Measurements from ENCODE around the gene WNT2.
"Not testable (repeated sequence)": the region's sequence is repeated elsewhere in the genome, so short reads cannot be mapped to it uniquely, and the experiment has no call there.

Gene WNT2

DNA sequence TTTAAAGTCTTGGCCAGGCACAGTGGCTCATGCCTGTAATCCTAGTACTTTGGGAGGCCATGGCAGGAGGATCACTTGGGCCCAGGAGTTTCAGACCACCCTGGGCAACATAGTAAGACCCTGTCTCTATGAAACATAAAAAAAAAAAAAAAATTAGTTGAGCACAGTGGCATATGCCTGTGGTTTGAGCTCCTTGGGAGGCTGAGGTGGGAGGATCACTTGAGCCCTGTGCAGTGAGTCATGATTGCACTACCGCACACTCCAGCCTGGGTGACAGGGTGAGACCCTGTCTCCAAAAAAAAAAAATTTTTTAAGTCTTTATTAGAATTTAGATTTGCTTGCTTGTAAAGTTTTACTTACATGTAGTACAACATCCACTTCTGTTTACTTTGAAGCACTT lies 14.0 kb downstream of the WNT2 start:
- no peak for DNase-seq (ENCODE audit: low read depth)

DNA sequence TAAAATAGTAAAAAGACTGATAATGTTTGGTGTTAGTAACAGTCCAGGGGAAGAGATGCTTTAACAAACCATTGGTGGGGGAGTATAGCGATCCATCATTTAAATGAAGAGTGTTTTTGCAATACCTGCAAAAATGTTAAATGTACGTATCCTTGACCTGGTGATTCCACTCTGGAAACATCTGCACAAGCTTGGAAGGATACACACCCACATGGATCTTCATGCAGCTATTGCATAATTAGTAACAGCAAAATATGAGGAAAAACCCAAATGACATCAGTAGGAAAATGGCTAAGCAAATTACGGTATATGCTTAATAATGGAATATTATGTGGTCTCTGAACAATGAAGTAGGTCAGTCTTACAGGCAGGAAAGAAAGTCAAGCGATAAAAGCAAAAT lies 20.5 kb downstream of the WNT2 start:
- DNase-seq (ENCODE audit: low read depth), result no peak

DNA sequence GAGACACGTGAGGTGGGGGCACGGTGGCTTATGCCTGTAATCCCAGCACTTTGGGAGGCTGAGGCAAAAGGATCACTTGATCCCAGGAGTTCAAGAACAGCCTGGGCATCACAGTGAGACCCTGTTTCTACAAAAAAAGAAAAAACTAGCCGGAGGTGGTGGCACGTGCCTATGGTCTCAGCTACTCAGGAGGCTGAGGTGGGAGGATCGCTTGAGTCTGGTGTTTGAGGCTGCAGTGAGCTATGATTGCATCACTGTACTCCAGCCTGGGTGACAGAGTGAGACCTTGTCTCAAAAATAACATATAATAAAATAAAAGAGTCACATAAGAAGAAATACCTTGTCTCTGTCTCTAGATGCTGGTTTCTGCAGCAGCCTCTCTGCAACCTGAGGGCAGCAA lies 22.4 kb downstream of the WNT2 start:
- DNase-seq (ENCODE audit: low read depth), result not testable (repeated sequence)

DNA sequence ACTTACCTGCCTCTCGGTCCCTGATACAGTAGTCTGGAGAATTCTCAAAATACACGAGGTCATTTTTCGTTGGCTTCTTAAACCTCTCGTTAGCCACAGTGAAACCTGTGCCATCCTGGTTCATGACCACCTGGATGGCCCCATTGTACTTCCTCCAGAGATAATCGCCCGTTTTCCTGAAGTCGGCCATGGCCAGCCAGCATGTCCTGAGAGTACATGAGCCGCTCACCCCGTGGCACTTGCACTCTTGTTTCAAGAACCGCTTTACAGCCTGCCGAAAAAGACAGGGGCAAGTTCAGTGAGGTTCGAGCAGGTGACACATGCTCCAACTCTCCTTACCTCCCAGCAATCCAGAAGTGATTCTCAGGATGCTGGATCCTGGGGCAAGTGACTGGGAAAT lies 25.3 kb downstream of the WNT2 start:
- DNase-seq (ENCODE audit: low read depth), result no peak

DNA sequence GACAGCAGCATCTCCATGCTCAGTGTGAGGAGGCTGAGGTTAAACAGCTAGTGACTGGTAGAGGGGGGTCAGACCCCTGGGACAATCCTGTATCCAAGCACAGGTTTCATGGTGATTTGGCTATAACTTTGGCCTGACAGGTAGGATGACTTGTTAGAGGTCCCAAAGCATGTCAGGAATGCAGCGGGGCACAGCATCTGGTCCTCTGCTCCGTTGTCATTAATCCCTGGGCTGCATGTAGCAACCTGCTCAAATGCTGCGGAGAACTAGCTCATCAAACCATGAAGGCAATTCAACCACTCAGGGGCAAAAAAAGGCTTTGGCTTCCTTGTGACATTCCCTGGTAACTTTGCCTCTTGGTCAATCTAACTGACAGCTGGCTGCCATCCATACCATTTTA lies 26.8 kb downstream of the WNT2 start:
- no peak for DNase-seq (ENCODE audit: low read depth)

DNA sequence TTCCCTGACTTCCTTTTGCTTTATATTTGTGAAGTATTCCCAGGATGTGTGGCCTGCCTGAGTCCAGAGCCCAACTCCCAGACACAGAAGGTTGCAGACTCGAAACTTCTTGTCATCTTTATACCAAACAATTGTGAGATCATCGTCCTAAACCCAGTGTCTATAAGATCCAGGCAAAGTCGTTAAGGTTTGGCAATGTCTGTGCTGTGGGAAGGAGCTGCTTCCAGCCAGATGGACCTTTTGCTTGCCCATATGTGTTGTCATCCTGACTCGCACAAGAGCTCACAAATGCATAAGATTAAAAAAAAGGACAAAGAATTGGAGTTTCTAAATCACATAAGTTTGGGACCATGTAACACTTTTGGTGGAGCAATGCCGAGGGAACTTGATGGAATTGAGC lies 37.0 kb downstream of the WNT2 start:
- DNase-seq (ENCODE audit: low read depth), result no peak

DNA sequence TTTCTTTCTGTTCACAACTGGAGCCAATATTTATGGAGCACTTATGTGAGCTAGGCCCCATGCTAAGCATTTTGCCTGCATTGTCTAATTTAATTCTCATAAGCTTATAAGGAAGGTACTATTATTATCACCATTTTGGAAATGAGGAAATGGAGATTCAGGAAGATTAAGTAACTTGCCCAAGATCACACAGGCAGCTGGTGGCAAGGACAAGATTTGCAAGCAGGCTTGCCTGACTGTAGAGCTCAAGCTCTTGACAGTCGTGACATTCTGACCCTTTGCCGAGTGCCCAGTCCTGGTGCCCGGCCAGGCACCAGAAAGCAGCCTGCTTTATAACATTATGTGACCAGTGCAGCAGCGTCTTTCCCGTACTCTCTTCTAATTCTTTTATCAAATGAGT lies 38.2 kb downstream of the WNT2 start:
- DNase-seq (ENCODE audit: low read depth), result no peak

DNA sequence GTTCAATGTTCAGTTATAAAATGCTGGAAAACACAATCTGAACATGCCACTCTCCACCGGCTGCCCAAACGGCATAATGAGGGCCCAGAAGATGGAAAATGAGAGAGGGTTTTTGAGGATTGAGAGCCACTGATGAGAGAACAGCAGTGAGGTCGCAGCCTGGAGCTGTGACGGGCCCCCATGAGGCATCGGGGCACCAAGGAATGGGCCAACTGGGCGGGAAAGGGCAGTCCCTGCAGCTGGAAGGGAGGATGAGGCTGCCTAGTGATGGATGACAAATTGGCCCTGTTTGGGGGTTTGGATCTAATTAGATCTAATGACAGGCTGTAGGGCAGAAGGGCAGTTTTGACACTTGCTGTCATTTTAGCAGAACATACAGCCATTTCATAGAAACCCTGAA lies 39.1 kb downstream of the WNT2 start:
- DNase-seq (ENCODE audit: low read depth), result no peak

DNA sequence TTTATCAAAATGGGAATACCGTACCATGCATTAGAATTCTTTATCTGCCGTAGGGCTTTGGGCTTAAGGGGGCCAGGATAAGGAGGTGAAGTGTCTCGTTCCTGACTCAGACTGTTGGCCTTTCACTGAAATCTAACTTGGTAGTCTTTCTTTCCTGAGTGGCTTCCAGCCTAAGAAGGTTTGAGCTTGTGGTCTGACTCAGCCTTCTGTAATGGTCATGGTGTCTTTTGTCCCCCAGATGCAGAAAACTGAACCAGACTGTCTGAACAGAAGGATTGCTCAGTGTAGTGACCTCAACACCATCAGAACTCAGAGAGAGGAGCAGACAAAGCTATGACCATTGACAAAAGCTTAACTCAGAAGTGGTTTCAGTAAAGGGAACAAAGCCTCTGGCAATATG lies 39.5 kb downstream of the WNT2 start:
- DNase-seq (ENCODE audit: low read depth), result no peak

DNA sequence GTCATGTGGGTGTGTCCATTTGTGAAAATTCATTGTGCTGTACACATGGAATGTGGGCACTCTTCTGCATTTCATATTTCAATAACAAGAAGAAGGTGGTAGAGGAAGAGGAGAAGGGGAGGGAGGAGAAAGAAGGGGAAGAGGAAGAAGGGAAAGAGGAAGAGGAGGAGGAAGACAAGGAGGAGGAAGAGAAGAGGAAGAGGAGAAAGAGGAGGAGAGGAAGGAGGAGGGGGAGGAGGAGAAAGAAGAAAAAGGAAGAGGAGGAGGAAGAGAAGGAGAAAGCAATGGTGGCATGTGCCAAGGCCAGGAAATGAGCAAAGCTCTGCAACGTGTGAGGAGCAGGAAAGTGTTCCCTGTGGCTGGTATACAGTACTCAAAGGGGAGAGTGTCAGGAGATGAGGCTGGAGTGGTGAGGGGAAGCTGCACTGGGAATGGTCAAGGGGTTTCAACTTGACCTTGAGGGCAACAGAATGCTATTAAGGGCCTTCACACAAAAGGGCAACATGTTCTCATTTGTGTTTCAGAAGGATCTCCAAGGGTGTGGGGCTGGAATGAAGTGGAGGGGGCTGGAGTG lies 40.5 kb downstream of the WNT2 start:
- no peak for DNase-seq (ENCODE audit: low read depth)

DNA sequence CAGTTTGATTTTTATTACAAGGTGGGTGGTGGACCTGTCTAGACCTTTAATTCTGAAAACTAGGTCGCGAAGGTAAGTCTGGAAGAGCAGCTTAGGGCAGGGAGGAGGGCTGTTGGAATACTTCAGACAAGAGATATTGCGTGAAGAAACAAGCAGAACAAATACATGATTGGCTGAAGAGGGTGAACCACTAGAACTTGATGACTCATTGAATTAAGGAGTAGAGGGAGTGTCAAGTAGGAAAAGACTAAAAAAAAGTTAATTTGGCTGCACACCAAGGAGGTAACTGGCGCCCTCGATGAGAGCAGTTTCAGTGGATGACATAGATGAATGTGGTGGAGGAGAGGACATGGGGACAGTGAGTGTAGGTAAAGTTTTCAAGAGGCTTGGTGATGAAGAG lies 41.3 kb downstream of the WNT2 start:
- no peak for DNase-seq (ENCODE audit: low read depth)

DNA sequence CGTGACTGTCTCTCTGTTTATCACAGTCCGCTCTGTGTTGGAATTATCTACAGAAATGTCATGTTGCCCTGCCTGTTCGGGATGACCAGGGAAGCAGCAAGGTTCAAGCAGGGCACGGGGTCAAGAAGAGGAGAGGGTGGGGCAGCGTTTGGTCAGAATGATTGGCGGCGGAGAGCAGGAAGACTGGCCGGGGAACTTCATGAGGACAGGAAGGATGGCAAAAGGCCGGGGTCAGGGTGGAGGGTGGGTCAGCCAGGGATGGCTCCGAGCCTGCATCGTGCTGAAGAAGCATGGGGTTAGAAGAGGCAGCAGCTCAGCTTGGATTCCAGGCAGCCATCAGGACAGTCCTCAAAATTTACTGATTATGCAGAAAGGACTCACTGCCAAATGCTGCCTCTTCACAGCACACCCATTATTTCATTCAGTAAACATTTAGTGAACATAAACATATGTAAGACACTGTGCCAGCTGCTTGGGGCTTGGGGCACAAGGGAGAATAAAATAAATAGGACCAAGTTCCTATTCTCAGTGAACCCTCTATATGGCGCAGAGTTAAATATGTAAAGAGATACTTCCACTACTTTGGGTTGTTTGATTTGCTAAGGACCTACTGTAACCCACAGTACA lies 42.8 kb downstream of the WNT2 start:
- no peak for DNase-seq (ENCODE audit: low read depth)

DNA sequence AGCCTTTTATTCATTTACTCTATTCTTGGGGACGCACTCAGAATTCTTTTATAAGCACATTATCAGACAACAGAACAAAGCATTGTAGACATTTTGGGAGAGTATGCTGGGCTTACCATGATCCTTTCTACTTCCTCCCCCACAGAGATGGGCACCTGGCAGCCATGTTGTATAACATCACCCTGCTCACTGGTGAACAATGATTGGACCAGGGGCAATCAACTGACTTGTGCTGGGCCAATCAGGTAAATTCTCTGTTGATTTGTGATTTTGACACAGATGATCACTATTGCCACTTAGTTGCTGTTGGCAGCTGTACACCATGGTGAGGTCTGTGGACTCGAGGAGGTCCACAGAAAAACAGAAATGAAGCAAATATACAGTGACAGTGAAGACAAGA lies 43.7 kb downstream of the WNT2 start:
- DNase-seq (ENCODE audit: low read depth), result no peak

DNA sequence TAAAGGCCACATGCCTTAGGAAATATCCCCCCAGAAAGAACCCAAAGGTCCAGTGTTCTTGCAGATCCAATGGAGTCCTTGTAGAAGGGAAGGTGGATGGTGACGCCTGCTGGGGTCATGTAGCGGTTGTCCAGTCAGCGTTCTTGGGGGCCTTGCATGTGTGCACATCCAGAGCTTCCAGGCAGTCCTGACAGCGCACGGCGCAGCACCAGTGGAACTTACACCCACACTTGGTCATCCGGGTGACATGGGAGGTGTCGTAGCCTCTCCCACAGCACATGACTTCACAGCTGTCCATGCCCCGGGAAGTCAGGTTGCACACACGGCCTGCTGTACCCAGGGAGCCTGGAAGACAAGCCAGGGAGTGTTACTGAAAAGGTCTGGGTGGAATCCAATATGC lies 44.8 kb downstream of the WNT2 start:
- DNase-seq (ENCODE audit: low read depth), result no peak

DNA sequence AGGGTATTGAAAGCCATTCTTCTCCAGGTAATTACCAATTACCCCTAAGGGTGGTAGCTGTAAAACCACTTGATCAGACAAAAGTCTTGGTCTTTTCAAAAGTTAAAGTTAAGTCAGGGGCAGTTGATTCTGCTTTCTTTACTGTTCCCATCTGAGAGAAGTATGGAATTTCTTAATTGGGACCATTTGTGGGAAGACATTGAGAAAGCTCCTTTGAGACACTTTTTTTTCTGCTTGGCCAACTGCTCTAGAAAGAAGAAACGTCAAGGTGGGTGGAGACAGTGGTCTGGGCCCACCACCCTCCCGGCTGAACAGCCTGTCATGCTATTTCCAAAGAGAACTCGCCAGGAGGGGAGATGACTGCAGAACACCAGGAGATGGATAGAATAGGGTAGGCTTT lies 45.3 kb downstream of the WNT2 start:
- DNase-seq (ENCODE audit: low read depth), result no peak

DNA sequence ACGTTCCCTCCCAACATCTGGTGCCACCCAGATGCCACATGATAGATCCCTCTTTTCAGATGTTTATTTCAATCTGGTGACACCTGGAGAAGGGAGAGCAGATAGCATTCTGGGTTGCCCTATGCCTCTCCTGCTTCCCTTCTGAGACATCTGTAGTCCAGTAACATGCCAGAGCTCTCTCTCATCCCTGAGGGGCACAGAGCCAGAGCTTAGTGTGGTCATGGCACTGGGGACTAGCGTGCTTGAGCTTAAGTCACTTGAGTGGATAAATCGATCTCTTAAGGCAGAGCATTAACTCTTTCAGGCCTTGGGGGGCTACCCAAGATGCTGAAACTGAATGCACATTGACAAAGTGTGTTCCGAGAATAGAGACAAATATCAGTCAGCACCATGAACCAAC lies 47.9 kb downstream of the WNT2 start:
- no peak for DNase-seq (ENCODE audit: low read depth)

DNA sequence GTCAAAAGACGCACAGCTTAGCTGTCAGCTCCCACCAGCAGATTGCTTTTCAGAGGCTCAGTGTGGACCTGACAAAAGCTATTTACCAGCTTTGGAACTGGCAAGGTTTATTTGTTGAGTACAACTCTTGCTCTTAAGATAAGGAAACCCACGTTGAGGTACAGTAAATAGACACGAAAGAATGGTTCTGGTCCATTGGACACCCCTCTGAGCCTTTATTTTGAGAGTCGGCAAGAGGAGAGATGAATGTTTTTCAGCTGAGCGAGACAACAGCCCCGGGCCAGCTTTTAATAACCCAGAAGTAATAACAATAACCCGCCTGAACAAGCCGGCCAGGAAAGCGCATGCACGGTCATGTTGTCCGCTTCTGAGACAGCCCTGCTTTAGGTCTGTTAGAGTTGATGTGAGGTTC lies 49.0 kb downstream of the WNT2 start:
- DNase-seq (ENCODE audit: low read depth), result no peak

DNA sequence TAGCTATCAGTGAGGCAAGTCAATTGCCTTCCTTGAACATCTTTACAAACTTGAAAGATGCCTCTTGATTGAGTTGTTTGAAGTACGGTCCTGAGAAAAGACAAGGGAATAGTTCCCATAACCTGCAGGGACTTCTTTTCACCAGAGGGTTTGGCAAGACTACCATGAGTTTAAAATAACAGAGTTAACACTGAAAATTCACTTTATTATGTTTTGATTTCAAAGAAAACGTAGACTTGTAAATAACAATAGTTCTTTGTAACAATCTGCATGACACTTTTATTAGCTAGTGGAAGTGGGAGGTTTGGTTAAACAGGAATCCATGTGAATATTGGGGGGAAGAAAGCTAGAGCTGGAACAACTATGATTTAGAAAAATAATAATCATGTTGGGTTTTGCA lies 49.5 kb downstream of the WNT2 start:
- no peak for DNase-seq (ENCODE audit: low read depth)

DNA sequence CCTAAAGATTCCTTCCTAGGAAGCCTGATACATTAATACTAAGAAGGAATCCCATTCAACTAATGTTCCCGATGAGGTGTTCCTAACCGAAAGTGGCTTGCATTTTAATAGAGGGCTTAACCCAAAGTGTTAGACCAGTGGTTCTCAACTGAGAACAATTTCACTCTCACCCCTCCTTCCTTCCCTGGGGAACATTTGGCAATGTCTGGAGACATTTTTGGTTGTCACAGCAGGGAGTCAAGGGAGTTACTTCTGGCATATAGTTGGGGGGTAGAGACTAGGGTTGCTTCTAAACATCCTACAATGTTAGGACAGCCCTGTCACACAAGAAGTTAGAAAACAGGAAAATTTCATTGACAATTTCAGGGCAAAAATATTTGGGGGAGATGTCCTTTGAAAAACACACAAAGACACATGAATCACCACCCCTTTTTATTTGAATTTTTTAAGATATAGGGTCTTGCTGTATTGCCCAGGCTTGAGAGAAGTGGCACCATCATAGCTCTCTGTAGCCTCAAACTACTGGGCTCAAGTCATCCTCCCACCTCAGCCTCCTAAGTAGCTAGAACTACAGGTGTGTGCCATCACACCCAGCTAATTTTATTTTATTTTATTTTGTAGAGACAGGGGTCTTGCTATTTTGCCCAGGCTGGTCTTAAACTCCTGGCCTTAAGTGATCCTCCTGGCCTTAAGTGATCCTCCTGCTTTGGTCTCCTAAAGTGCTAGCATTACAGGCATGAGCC lies 50.7 kb downstream of the WNT2 start:
- DNase-seq (ENCODE audit: low read depth), result no peak

DNA sequence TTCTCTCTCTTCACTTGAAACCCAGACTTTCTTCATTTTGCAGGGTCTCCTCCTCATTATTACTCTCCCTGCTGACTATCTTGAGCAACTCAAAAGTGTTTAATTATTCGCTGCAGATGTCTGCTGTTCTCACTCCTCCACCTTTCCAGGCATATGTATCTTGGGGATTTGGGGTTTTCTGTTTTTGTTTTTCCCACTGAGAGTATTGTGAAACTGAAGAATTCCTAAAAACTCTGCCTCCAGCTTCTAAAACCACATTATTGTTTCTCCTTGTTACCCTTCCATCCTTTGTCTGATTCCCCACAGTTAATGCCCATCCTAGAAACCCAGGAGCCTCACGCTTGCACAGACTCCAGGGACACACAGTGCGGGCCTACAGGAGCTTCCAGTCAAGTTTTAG lies 51.3 kb downstream of the WNT2 start:
- DNase-seq (ENCODE audit: low read depth), result no peak

DNA sequence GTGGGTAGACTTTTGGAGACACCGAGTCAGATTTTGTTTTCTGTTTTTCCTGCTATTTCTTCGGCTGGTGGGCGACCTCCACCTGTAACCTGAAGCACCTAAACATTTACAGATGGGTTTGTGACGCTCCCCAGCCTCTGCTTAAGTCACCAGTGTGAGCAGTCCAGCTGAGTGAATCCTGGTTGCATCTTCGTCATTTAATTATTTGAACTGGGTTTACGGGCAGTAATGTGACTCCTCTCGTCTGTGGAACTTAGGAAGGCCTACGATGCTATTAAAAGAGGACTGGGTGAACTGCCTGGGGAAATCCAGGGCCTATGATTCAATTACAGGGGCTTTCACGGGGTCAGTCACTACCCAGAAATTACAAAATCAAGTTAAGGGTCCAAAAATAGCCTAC lies 52.5 kb downstream of the WNT2 start:
- no peak for DNase-seq (ENCODE audit: low read depth)

DNA sequence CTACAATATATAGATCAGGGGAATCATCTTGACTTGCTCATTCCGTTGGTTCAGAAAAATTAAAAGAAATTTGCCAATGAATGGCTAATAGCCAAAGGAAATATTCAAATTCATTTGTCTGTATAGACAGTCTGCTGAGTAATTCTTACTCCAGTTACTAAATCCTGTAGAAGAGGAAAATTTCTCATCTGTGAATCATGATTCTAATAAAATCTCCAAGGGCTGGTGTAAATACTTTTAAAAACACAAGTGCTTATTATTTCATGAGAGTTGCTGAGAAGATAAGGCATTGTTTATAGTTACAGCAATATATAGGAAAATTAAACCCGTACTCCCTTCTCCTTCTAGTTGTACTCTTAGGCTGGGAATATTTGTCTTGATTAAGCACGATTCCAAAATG lies 53.0 kb downstream of the WNT2 start:
- no peak for DNase-seq (ENCODE audit: low read depth)

DNA sequence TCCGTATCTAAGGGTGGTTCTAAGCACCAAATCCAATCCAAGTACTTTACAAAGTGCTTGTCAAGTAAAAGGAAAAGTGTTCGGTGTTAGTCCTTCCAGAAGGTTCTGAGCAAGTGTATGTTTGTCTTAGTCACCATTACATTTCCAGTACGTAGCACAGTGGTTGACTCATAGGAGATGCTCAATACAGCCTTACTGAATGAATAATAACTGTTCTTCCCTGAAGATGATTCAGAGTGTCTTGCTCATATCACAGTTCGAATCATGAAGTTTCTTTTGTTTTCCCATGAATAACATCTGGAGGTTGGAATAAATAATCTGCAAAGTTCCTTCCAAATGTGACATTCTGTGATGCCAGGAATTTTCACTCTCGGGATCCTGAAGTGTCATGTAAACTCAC lies 53.4 kb downstream of the WNT2 start:
- DNase-seq (ENCODE audit: low read depth), result no peak

DNA sequence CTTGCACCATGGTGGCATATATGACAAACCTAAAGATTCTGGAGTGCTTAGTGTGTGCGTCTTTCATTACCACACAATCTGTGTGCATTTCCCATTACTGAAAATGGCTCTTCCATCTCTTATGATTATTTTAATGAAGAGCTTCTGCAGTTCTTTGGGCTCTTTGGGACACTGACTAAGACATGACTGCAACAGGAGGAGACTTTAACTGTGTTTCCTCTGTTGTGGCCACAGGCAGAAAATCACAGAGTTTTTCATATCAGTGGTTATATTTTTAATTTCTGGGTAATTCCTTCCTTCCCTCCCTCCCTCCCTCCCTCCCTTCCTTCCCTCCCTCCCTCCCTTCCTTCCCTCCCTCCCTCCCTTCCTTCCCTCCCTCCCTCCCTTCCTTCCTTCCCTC lies 58.1 kb downstream of the WNT2 start:
- DNase-seq (ENCODE audit: low read depth), result no peak
